Karpas-422 (cell line): ENCODE measurements around the gene CPA4. TPM values are rescaled to one million over a fixed set of nuclear protein-coding genes. Genes with fewer than 3 reads are reported as not detected.

ENCODE experiments used
- DNase-seq: peaks from one replicate; pipeline ENCODE4 v3.0.0-alpha.2; 2015
- H2AFZ ChIP-seq: fragments of 200-600 bp; sonication (generic); 2 replicates; pipeline ENCODE4 v1.6.1; 2014; ENCODE audit warnings: antibody characterized with exemption, low read length, mixed read lengths
- H3K27ac ChIP-seq: fragments of 200-600 bp; sonication (generic); 2 replicates; pipeline ENCODE4 v1.5.1; 2014; ENCODE audit warnings: mild to moderate bottlenecking, low read length, moderate library complexity
- H3K27me3 ChIP-seq: fragments of 200-600 bp; sonication (generic); 2 replicates; pipeline ENCODE4 v1.6.1; 2014; ENCODE audit warnings: low read length, mixed read lengths
- H3K36me3 ChIP-seq: fragments of 200-600 bp; sonication (generic); 2 replicates; pipeline ENCODE4 v1.6.1; 2014; ENCODE audit warnings: low read length, mixed read lengths; ENCODE audit not compliant: insufficient read depth
- H3K4me1 ChIP-seq: fragments of 200-600 bp; sonication (generic); 2 replicates; pipeline ENCODE4 v1.6.1; 2014; ENCODE audit warnings: mild to moderate bottlenecking, low read length, mixed read lengths
- H3K4me2 ChIP-seq: fragments of 200-600 bp; sonication (generic); 2 replicates; pipeline ENCODE4 v1.6.1; 2014; ENCODE audit warnings: low read length, low read depth, mild to moderate bottlenecking; ENCODE audit not compliant: poor library complexity, severe bottlenecking
- H3K4me3 ChIP-seq: fragments of 200-600 bp; sonication (generic); 2 replicates; pipeline ENCODE4 v1.5.1; 2014; ENCODE audit warnings: mild to moderate bottlenecking, antibody characterized with exemption, low read length, mixed read lengths
- H3K79me2 ChIP-seq: fragments of 200-600 bp; sonication (generic); 2 replicates; pipeline ENCODE4 v1.6.1; 2014; ENCODE audit warnings: mild to moderate bottlenecking, low read length, mixed read lengths
- H3K9ac ChIP-seq: fragments of 200-600 bp; sonication (generic); 2 replicates; pipeline ENCODE4 v1.6.0; 2014; ENCODE audit warnings: low read length
- H3K9me2 ChIP-seq: fragments of 200-600 bp; sonication (generic), shearing (Covaris generic); replicated peaks from 2 replicates; pipeline ENCODE4 v1.6.0; 2014; ENCODE audit warnings: mild to moderate bottlenecking, low read length, moderate library complexity; ENCODE audit not compliant: insufficient read depth
- H3K9me3 ChIP-seq: fragments of 300-700, 200-600 bp; sonication (generic); 2 replicates; pipeline ENCODE4 v1.6.1; 2014; ENCODE audit warnings: low read length, mixed read lengths
- H4K20me1 ChIP-seq: fragments of 200-600 bp; sonication (generic); 2 replicates; pipeline ENCODE4 v1.6.1; 2014; ENCODE audit warnings: mild to moderate bottlenecking, antibody characterized with exemption, low read length, low read depth; ENCODE audit not compliant: insufficient read depth
- total RNA-seq: library from RNA; depleted of rRNA; stranded (reverse); fragments of >200 nt; shearing (Covaris generic); gene quantifications from 2 replicates; pipeline ENCODE4 v1.2.3, GENCODE V29; 2014; ENCODE audit warnings: low replicate concordance; rRNA removed

CPA4 gene
- total RNA-seq, 1 experiment from 2014 or later: not detected

DNA sequence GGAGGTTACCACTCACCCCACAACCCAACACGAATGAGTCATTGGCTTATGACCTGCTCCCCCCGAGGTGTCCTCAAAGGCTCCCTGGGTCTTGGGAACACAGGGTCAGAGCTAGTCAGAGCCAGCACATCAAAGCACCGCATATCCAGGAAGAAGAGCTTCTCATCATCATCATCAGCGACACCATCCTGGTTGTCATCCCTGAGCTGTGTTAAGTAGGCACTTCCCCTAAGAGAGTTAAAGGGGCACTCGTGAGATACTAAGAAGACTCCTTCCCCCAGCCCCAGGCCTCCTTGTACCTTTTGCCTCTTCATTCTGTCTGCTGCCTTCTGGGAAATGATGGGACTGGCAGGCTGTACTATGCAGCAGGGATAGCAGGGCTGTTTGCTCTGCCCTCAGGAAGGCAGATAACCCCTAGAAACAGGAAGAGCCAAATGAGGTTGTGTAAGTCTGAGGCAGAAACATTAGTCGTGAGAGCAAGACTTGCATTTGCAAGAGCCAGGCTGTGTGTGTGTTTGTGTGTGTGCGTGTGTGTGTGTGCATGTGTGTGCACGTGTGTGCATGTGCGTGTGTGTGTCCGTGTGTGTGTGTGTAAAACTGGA, 76.2 kb downstream of the CPA4 start:
- Histone ChIP-seq H4K20me1 (no peaks in the 10 kb centered on the region), H2AFZ (no peak overlapping the region), H3K9me3 (no peaks in the 10 kb centered on the region), H3K4me2 (no peak overlapping the region), H3K27ac (no peak overlapping the region), H3K9me2 (no peaks in the 10 kb centered on the region), H3K36me3 (no peaks in the 10 kb centered on the region), H3K4me3 (no peak overlapping the region), H3K79me2 (no peaks in the 10 kb centered on the region), H3K9ac (no peak overlapping the region), H3K27me3 (no peaks in the 10 kb centered on the region), H3K4me1 (no peaks in the 10 kb centered on the region; the same call in 1 of the 2 replicates)
- no peak for DNase-seq

DNA sequence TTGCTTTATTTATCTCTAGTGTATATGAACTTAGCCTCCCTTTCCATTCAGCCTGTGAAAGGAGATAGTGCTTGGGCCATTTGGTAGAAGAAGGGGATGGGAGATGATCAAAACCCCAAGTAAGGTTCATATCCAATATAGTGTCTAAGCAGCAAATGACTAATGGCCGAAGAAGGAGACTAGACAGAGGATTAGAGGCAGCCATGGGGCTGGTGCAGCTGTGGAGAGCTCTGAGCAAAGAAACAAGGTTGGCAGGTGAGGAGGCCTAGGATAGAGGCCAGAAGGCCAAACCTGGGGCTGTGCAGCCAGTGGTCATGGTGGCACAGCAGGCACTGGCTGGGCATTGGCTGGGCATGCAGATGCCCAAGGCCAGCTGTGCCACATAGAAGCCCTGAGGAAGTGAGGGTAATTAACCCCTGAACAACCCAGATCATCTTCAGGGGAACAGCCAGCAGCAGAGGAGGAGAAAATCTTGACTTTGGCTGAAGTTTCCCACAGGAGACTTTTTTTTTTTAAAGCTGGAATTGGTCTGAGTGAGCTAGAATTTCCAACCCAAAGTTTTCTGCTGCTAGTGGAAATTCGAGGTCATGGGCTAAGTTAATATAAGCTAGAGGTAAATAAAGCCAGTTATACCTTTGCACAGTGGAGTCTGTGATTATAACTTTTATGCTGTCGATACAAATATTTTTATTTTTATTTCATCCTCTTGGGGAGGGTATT, 77.0 kb downstream of the CPA4 start:
- H4K20me1 ChIP-seq: no peaks in the 10 kb centered on the region
- no peaks in the 10 kb centered on the region for H3K36me3 ChIP-seq
- H3K9me2 ChIP-seq: no peaks in the 10 kb centered on the region
- no peaks in the 10 kb centered on the region for H3K27me3 ChIP-seq
- no peak overlapping the region for H3K27ac ChIP-seq
- no peaks in the 10 kb centered on the region for H3K79me2 ChIP-seq
- no peaks in the 10 kb centered on the region; the same call in 1 of the 2 replicates for H3K4me1 ChIP-seq
- H3K4me3 ChIP-seq: no peak overlapping the region
- no peaks in the 10 kb centered on the region for H3K9me3 ChIP-seq
- DNase-seq: no peak
- no peak overlapping the region for H2AFZ ChIP-seq
- no peak overlapping the region for H3K4me2 ChIP-seq
- H3K9ac ChIP-seq: no peak overlapping the region

DNA sequence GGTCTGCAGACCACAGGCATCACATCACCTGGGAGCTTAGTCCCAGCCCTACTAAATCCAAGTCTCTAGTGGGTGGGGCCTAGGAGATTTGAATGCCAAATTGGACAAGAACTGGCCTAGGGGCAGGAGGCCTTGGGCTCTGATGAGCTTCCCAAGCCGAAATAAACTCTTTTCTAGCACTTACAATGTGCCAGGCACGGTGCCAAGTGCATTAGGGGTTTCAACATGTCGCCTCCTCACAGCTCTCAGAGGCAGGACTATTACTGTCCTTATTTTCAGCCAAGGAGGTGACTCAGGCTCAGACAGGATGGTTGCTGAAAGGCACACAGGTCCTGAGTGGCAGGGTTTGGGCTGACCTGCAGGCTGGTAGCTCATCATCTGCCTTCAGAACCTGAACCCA, 78.1 kb downstream of the CPA4 start:
- Histone ChIP-seq H4K20me1 (no peaks in the 10 kb centered on the region), H3K9me3 (no peaks in the 10 kb centered on the region), H3K9me2 (no peaks in the 10 kb centered on the region), H2AFZ (no peak overlapping the region), H3K36me3 (no peaks in the 10 kb centered on the region), H3K4me2 (no peak overlapping the region), H3K4me3 (no peak overlapping the region), H3K9ac (no peak overlapping the region), H3K4me1 (no peaks in the 10 kb centered on the region; the same call in 1 of the 2 replicates), H3K27ac (no peak overlapping the region), H3K79me2 (no peaks in the 10 kb centered on the region), H3K27me3 (no peaks in the 10 kb centered on the region)
- no peak for DNase-seq

DNA sequence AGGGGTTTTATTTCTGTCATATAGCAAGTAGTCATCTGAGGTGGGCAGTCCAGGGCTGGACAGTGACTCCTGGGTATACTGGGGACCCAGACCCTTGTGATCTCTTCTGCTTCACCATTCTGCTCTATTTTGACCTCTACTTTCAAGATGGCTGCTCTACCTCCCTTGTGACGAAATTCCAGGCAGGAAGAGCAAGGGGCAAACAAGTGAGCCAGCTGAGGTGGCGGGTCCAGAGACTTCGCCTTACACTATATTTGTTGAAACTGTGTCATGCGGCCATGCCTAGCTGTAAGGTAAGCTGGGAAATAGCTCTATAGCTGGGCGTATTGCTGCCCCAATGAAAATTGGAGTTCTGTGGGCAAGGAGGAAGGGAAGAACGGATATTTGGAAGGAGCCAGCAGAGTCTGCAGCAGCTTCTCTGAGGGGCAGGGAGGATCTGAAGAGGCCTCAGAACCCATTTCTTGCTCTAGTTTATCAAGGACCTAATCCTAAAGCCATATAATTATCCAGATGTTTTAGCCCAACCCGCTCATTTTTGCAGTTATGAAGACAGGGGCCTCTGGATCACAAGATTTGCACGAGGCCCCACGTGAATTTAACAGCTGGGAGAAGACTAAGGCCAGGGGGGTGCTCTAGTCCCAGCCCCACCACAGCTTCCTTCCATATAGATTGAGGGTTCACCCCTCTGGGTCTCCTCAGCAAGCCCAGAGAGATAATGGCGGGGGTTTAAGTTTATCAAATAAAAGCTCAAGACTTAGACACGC, 79.6 kb downstream of the CPA4 start:
- Histone ChIP-seq H3K9me3 (no peaks in the 10 kb centered on the region), H3K4me2 (no peak overlapping the region), H3K9me2 (no peaks in the 10 kb centered on the region), H3K27me3 (no peaks in the 10 kb centered on the region), H3K79me2 (no peaks in the 10 kb centered on the region), H3K36me3 (no peaks in the 10 kb centered on the region), H3K9ac (no peak overlapping the region), H2AFZ (no peak overlapping the region), H3K4me3 (no peak overlapping the region), H3K4me1 (no peaks in the 10 kb centered on the region), H3K27ac (no peak overlapping the region), H4K20me1 (no peaks in the 10 kb centered on the region)
- no peak for DNase-seq

Other genes starting within 250 kb of the CPA4 start
- 12.7 and 26.4 TPM in 2 replicates for gene ZC3HC1, start 241.8 kb upstream of the CPA4 start, total RNA-seq
- gene KLHDC10, start 222.6 kb upstream of the CPA4 start, total RNA-seq: 13.1 and 14.1 TPM in 2 replicates
- 20.9 and 68.9 TPM in 2 replicates for gene TMEM209, start 87.8 kb upstream of the CPA4 start, total RNA-seq
- not detected in 2 replicates for gene SSMEM1, start 85.3 kb upstream of the CPA4 start, total RNA-seq
- gene CPA2, start 26.3 kb upstream of the CPA4 start, total RNA-seq: not detected in 2 replicates
- not detected in 2 replicates for gene CPA5, start 51.7 kb downstream of the CPA4 start, total RNA-seq
- not detected in 2 replicates for gene CPA1, start 87.3 kb downstream of the CPA4 start, total RNA-seq
- gene CEP41, start 147.9 kb downstream of the CPA4 start, total RNA-seq: 3.9 and 7.3 TPM in 2 replicates
- 16.4 and 34.3 TPM in 2 replicates for gene MEST, start 198.9 kb downstream of the CPA4 start, total RNA-seq